SK-N-SH treated with all-trans-retinoic acid at 6 μM for 48 hours (cell line): Measurements from ENCODE around the gene RGL1.

Experiments used
- ATAC-seq: fragments of 200-7000 bp; cut with Tn5 transposase; 3 replicates; pipeline ENCODE4 v1.9.1; 2020; ENCODE audit warnings: mild to moderate bottlenecking, moderate library complexity
- ARNTL ChIP-seq: fragments of 450-650 bp; formaldehyde crosslinking; IDR thresholded peaks from 2 replicates; pipeline ENCODE4 v1.5.0; 2020; ENCODE audit warnings: low read depth, mild to moderate bottlenecking, moderate library complexity, borderline replicate concordance
- BACH2 ChIP-seq: fragments of 250-450 bp; sonication (Bioruptor Pico); IDR thresholded peaks from 2 replicates; pipeline ENCODE4 v1.9.0; 2021; ENCODE audit warnings: mild to moderate bottlenecking, borderline replicate concordance
- CREB5 ChIP-seq: fragments of 250-450 bp; sonication (Bioruptor Pico); IDR thresholded peaks from 2 replicates; pipeline ENCODE4 v1.5.1; 2020; ENCODE audit warnings: low read depth, mild to moderate bottlenecking, moderate library complexity
- CSDC2 ChIP-seq: fragments of 250-450 bp; sonication (Bioruptor Pico); IDR thresholded peaks from 2 replicates; pipeline ENCODE4 v1.5.0; 2020; ENCODE audit warnings: mild to moderate bottlenecking, moderate library complexity
- CSRNP3 ChIP-seq: fragments of 250-450 bp; sonication (Bioruptor Pico); IDR thresholded peaks from 2 replicates; pipeline ENCODE4 v1.5.1; 2021; ENCODE audit warnings: mild to moderate bottlenecking, moderate library complexity
- ESRRG ChIP-seq: fragments of 250-450 bp; sonication (Bioruptor Pico); IDR thresholded peaks from 2 replicates; pipeline ENCODE4 v1.6.1; 2021; ENCODE audit warnings: mild to moderate bottlenecking
- GLIS3 ChIP-seq: fragments of 250-450 bp; sonication (Bioruptor Pico); IDR thresholded peaks from 2 replicates; pipeline ENCODE4 v1.5.0; 2020; ENCODE audit warnings: mild to moderate bottlenecking, moderate library complexity
- ISL1 ChIP-seq: fragments of 250-450 bp; sonication (Bioruptor Pico); IDR thresholded peaks from 2 replicates; pipeline ENCODE4 v2.1.2; 2022; ENCODE audit warnings: mild to moderate bottlenecking, moderate library complexity
- PATZ1 ChIP-seq: fragments of 250-450 bp; sonication (Bioruptor Pico); IDR thresholded peaks from 2 replicates; pipeline ENCODE4 v1.8.0; 2020; ENCODE audit warnings: mild to moderate bottlenecking, moderate library complexity, borderline replicate concordance
- PPARA ChIP-seq: fragments of 250-450 bp; sonication (Bioruptor Pico); IDR thresholded peaks from 2 replicates; pipeline ENCODE4 v1.5.0; 2020; ENCODE audit warnings: mild to moderate bottlenecking, borderline replicate concordance
- RARB ChIP-seq: fragments of 250-450 bp; sonication (Bioruptor Pico); IDR thresholded peaks from 2 replicates; pipeline ENCODE4 v1.8.0; 2021; ENCODE audit warnings: mild to moderate bottlenecking, moderate library complexity
- SNAI2 ChIP-seq: fragments of 250-450 bp; sonication (Bioruptor Pico); IDR thresholded peaks from 2 replicates; pipeline ENCODE4 v1.5.0; 2020; ENCODE audit warnings: mild to moderate bottlenecking, moderate library complexity
- TCF4 ChIP-seq: fragments of 250-450 bp; sonication (Bioruptor Pico); IDR thresholded peaks from 2 replicates; pipeline ENCODE4 v1.8.0; 2021; ENCODE audit warnings: mild to moderate bottlenecking, moderate library complexity, borderline replicate concordance
- TOX ChIP-seq: fragments of 250-450 bp; sonication (Bioruptor Pico); IDR thresholded peaks from 2 replicates; pipeline ENCODE4 v1.8.0; 2021; ENCODE audit warnings: mild to moderate bottlenecking, moderate library complexity, borderline replicate concordance
- TSHZ2 ChIP-seq: fragments of 250-450 bp; sonication (Bioruptor Pico); IDR thresholded peaks from 2 replicates; pipeline ENCODE4 v1.5.0; 2020; ENCODE audit warnings: mild to moderate bottlenecking, moderate library complexity
- ZC3H10 ChIP-seq: fragments of 250-450 bp; sonication (Bioruptor Pico); IDR thresholded peaks from 2 replicates; pipeline ENCODE4 v1.5.1; 2021; ENCODE audit warnings: mild to moderate bottlenecking, moderate library complexity
- ZFP3 ChIP-seq: fragments of 250-450 bp; sonication (Bioruptor Pico); IDR thresholded peaks from 2 replicates; pipeline ENCODE4 v1.5.0; 2020; ENCODE audit warnings: mild to moderate bottlenecking, moderate library complexity
- ZFP30 ChIP-seq: fragments of 450-650 bp; formaldehyde crosslinking; IDR thresholded peaks from 2 replicates; pipeline ENCODE4 v1.5.0; 2022; ENCODE audit warnings: mild to moderate bottlenecking, moderate library complexity
- ZNF565 ChIP-seq: fragments of 450-650 bp; formaldehyde crosslinking; conservative IDR thresholded peaks from 2 replicates; pipeline ENCODE4 v1.5.0; 2020; ENCODE audit warnings: low read depth, mild to moderate bottlenecking, moderate library complexity
- ZNF70 ChIP-seq: fragments of 450-650 bp; formaldehyde crosslinking; IDR thresholded peaks from 2 replicates; pipeline ENCODE4 v1.5.0; 2020; ENCODE audit warnings: mild to moderate bottlenecking, moderate library complexity
- ZNF8 ChIP-seq: fragments of 450-650 bp; formaldehyde crosslinking; IDR thresholded peaks from 2 replicates; pipeline ENCODE4 v1.5.0; 2020; ENCODE audit warnings: mild to moderate bottlenecking, moderate library complexity

The RGL1 gene

GRCh38 chr1:183912265-183912886 lies 107.5 kb downstream of the RGL1 start:
- no peak for ATAC-seq
- no peak for TF ChIP-seq GLIS3
- no peak for TF ChIP-seq ZNF8 (CRISPR knock-in tag)
- no peak for TF ChIP-seq ISL1 (CRISPR knock-in tag)
- TF ChIP-seq TCF4 (CRISPR knock-in tag), result no peak
- TF ChIP-seq CSRNP3 (CRISPR knock-in tag), result no peak
- TF ChIP-seq SNAI2, result no peak
- no peak for TF ChIP-seq PPARA (CRISPR knock-in tag)
- TF ChIP-seq ZNF70 (CRISPR knock-in tag), result no peak

- no peak for ATAC-seq
- TF ChIP-seq ZC3H10 (CRISPR knock-in tag) (no peak), ISL1 (CRISPR knock-in tag) (no peak), ZFP3 (CRISPR knock-in tag) (no peak), PPARA (CRISPR knock-in tag) (no peak), TCF4 (CRISPR knock-in tag) (no peak), ZNF70 (CRISPR knock-in tag) (no peak), ARNTL (CRISPR knock-in tag) (no peak), TOX (CRISPR knock-in tag) (no peak), GLIS3 (no peak), ZNF565 (no peak), ESRRG (no peak), BACH2 (no peak), CREB5 (CRISPR knock-in tag) (no peak), ZFP30 (CRISPR knock-in tag) (no peak)
- TF ChIP-seq, all 23 proteins: peak for 0
These were observed 108.7 kb downstream of the RGL1 start for GRCh38 chr1:183913567-183913993.

GRCh38 chr1:183914276-183914675 lies 109.4 kb downstream of the RGL1 start:
- no peak for ATAC-seq
- no peak for TF ChIP-seq CREB5 (CRISPR knock-in tag)
- no peak for TF ChIP-seq SNAI2
- no peak for TF ChIP-seq ESRRG
- no peak for TF ChIP-seq ZFP30 (CRISPR knock-in tag)
- no peak for TF ChIP-seq ZFP3 (CRISPR knock-in tag)
- TF ChIP-seq RARB (CRISPR knock-in tag), result no peak
- no peak for TF ChIP-seq PATZ1 (CRISPR knock-in tag)
- no peak for TF ChIP-seq TOX (CRISPR knock-in tag)
- TF ChIP-seq ISL1 (CRISPR knock-in tag), result no peak
- no peak for TF ChIP-seq GLIS3
- TF ChIP-seq, all 23 proteins: peak for 0

- no peak for ATAC-seq
- TF ChIP-seq TSHZ2 (CRISPR knock-in tag) (no peak), ARNTL (CRISPR knock-in tag) (no peak), CSDC2 (no peak), ZFP3 (CRISPR knock-in tag) (no peak), ZNF565 (no peak), BACH2 (no peak), CREB5 (CRISPR knock-in tag) (no peak), RARB (CRISPR knock-in tag) (no peak), PPARA (CRISPR knock-in tag) (no peak), GLIS3 (no peak), TCF4 (CRISPR knock-in tag) (no peak)
These were observed 110.0 kb downstream of the RGL1 start for GRCh38 chr1:183914891-183915290.
